ENCODE measurements around the gene BABAM1.

Gene BABAM1

GRCh38 chr19:17323300-17323963 lies 56.2 kb downstream of the BABAM1 start:
- no peak for DNase-seq (ENCODE audit: low read depth)

- DNase-seq (ENCODE audit: low read depth) = no peak
Measured at GRCh38 chr19:17323964-17324332, 56.7 kb downstream of the BABAM1 start.

GRCh38 chr19:17324357-17325114 lies 57.3 kb downstream of the BABAM1 start:
- no peak for DNase-seq (ENCODE audit: low read depth)

GRCh38 chr19:17325133-17325532 lies 57.9 kb downstream of the BABAM1 start:
- DNase-seq (ENCODE audit: low read depth) = no peak

- no peak for DNase-seq (ENCODE audit: low read depth)
Measured at GRCh38 chr19:17325881-17326594, 58.8 kb downstream of the BABAM1 start.

- DNase-seq (ENCODE audit: low read depth) = no peak
Measured at GRCh38 chr19:17326595-17326966, 59.3 kb downstream of the BABAM1 start.

GRCh38 chr19:17327068-17327653 lies 59.9 kb downstream of the BABAM1 start:
- no peak for DNase-seq (ENCODE audit: low read depth)

- peak; percentile 53 for DNase-seq (ENCODE audit: low read depth)
Measured at GRCh38 chr19:17327654-17328516, 60.6 kb downstream of the BABAM1 start.
